Stimulated activated naive CD8-positive, alpha-beta T cell treated with anti-CD3 and anti-CD28 coated beads, Interleukin-15, Interleukin-2, amounts not matched to agents 100 ng/mL and 50 ng/mL, for 24 hours (primary cell): ENCODE measurements around the gene STX1B.
"Not testable (repeated sequence)": the region's sequence is repeated elsewhere in the genome, so short reads cannot be mapped to it uniquely, and the experiment has no call there.

ENCODE experiments used
- H3K27ac Mint-ChIP-seq: one replicate; pipeline ENCODE4 v1.8.0; 2021; ENCODE audit warnings: mild to moderate bottlenecking, mixed read lengths
- H3K27me3 Mint-ChIP-seq: one replicate; pipeline ENCODE4 v1.8.0; 2021; ENCODE audit warnings: mixed read lengths
- H3K36me3 Mint-ChIP-seq: one replicate; pipeline ENCODE4 v1.8.0; 2021; ENCODE audit warnings: low read depth, mixed read lengths
- H3K4me1 Mint-ChIP-seq: one replicate; pipeline ENCODE4 v1.8.0; 2021; ENCODE audit warnings: low read depth, mixed read lengths
- H3K4me3 Mint-ChIP-seq: one replicate; pipeline ENCODE4 v1.8.0; 2021; ENCODE audit warnings: mild to moderate bottlenecking, mixed read lengths
- H3K9me3 Mint-ChIP-seq: one replicate; pipeline ENCODE4 v1.8.0; 2021; ENCODE audit warnings: mixed read lengths

Gene STX1B

GRCh38 chr16:30947859-30948666 lies 62.4 kb downstream of the STX1B start:
- Mint-ChIP-seq H3K9me3 (no peaks in the 10 kb centered on the region), H3K27me3 (no peaks in the 10 kb centered on the region), H3K4me3 (no peak overlapping the region), H3K36me3 (peaks cover 11% of the 10 kb centered on the region), H3K4me1 (peaks cover 16% of the 10 kb centered on the region), H3K27ac (no peak overlapping the region)

- H3K27ac Mint-ChIP-seq, result no peak overlapping the region
- no peak overlapping the region for H3K4me3 Mint-ChIP-seq
- H3K9me3 Mint-ChIP-seq, result no peaks in the 10 kb centered on the region
- no peaks in the 10 kb centered on the region for H3K27me3 Mint-ChIP-seq
- H3K36me3 Mint-ChIP-seq, result peaks cover 15% of the 10 kb centered on the region
- peaks cover 20% of the 10 kb centered on the region for H3K4me1 Mint-ChIP-seq
Measured at GRCh38 chr16:30947541-30947858, 62.9 kb downstream of the STX1B start.

GRCh38 chr16:30946671-30947540 lies 63.5 kb downstream of the STX1B start:
- Mint-ChIP-seq H3K4me3 (peak overlapping the region; percentile 32), H3K4me1 (peaks cover 25% of the 10 kb centered on the region), H3K27me3 (no peaks in the 10 kb centered on the region), H3K27ac (no peak overlapping the region), H3K9me3 (no peaks in the 10 kb centered on the region), H3K36me3 (peaks cover 15% of the 10 kb centered on the region)

DNA sequence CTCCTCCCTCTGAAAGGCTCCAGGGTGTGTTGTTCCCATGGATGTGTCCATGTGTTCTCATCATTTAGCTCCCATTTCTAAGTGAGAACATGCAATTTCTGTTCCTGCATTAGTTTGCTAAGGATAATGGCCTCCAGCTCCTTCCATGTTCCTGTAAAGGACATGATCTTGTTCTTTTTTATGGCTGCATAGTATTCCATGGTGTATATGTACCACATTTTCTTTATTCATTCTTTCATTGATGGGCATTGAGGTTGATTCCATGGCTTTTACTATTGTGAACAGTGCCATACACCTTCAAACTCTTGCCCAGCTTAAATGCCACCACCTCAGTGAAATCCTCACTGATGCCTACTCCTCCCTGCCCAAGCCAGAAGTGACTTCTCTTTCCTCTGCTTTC lies 66.1 kb downstream of the STX1B start:
- peak overlapping the region; percentile 49 for H3K27ac Mint-ChIP-seq
- H3K9me3 Mint-ChIP-seq, result no peaks in the 10 kb centered on the region
- H3K4me1 Mint-ChIP-seq, result peaks cover 15% of the 10 kb centered on the region
- H3K4me3 Mint-ChIP-seq, result no peak overlapping the region
- no peaks in the 10 kb centered on the region for H3K27me3 Mint-ChIP-seq
- H3K36me3 Mint-ChIP-seq, result peaks cover 19% of the 10 kb centered on the region

- H3K27ac Mint-ChIP-seq, result no peak overlapping the region
- peaks cover 25% of the 10 kb centered on the region for H3K36me3 Mint-ChIP-seq
Measured at GRCh38 chr16:30942426-30942806, 68.0 kb downstream of the STX1B start.

DNA sequence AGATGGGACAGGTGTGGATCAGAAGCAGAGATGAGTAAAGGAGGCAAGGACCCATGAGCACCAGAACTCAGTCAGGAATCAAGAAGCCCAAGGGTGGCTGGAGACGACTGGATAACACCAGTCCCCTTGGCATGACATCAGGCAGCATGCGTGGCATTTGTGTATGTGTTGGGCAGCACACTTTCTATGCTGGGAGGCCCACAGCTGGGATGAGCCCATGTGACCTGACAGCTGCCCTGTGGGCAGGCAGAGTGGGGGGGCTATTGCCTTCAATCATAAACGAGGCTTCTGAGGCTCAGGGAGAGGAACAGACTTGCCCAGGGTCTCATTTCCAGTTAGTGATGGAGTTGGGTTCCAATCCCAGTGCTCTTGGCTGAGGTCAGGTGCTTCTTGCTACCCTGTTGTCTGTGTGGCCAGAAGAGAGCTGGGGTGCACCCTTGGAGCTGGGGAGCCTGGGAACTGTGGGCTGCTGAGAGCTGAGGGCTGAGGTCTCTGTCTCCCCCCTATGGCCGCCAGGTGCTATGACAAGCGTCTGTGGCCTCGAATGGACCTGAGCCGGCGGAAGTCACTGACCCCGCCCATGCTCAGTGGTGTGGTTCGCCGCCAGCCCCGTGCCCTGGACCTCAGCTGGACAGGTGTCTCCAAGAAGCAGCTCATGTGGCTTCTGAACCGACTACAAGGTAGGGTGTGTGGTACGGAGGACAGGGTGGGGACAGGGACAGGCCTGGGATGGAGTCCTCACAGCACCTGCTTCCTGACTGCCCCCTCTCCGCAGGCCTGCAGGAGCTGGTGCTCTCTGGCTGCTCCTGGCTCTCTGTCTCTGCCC lies 68.6 kb downstream of the STX1B start:
- no peak overlapping the region for H3K4me3 Mint-ChIP-seq
- H3K9me3 Mint-ChIP-seq, result no peaks in the 10 kb centered on the region
- peaks cover 15% of the 10 kb centered on the region for H3K4me1 Mint-ChIP-seq
- H3K27ac Mint-ChIP-seq, result no peak overlapping the region
- H3K36me3 Mint-ChIP-seq, result peaks cover 25% of the 10 kb centered on the region
- H3K27me3 Mint-ChIP-seq, result no peaks in the 10 kb centered on the region

More at GRCh38 chr16:30942426-30942806, 68.0 kb downstream of the STX1B start:
- Mint-ChIP-seq H3K9me3 (no peaks in the 10 kb centered on the region), H3K4me3 (no peak overlapping the region), H3K27me3 (no peaks in the 10 kb centered on the region), H3K4me1 (peaks cover 15% of the 10 kb centered on the region)

GRCh38 chr16:30939571-30939970 lies 70.9 kb downstream of the STX1B start:
- H3K9me3 Mint-ChIP-seq, H3K27ac Mint-ChIP-seq, H3K4me3 Mint-ChIP-seq, H3K27me3 Mint-ChIP-seq: not testable (repeated sequence)
- H3K36me3 Mint-ChIP-seq, result peaks cover 28% of the 10 kb centered on the region
- peaks cover 17% of the 10 kb centered on the region for H3K4me1 Mint-ChIP-seq
